ENCODE results near the gene MAN1C1.

The MAN1C1 gene

DNA sequence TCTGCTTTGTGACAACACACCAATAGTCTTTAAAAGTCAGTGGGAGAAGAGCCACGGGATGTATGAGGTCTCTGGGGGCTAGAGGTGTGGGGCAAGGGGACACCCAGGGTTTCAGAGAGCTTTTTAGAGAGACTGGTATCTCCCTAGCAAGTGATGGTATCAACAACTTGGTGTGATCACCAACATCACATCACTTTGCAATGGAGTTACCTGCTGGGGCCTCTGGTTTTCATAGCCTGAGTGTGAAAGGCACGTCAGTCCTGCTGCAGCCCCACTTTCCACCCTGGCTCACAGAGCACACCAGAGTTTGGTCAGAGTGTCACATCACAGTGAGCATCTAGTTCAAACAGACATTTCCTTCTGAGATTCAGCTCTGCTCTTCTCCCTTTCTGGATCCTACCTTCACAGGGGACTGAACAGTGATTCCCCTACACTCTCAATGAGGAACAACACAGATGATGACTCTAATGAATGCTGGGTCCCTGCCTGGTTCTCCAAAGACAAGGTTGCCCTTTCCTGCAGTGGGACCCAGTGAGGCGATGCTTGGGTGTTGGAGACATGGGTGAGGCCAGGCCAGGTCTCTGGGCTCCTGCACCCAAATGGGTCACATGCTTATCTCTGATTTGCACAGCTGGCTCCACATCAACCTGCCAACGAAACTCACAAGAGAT is 2.0 kb upstream of the MAN1C1 start:
- no peak for DNase-seq (ENCODE audit: low spot score)

DNA sequence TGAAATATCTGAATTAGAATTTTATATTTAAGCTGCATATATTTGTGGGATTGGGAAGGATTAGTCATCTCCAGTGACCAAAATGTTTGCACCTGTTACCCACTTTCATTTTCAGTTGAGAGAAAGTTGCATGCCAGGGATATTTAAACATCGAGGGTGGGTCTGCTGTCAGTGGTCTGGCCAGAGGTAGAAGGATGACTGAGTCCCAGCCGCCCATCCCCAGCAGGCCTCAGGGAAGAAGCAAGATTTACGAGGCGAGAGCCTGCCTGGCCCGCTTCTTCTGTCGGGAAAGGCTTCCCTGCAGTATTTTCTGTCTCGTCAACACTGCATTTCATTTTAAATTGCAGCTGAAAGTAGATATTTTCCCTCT is 1.4 kb upstream of the MAN1C1 start:
- DNase-seq (ENCODE audit: low spot score) = no peak

DNA sequence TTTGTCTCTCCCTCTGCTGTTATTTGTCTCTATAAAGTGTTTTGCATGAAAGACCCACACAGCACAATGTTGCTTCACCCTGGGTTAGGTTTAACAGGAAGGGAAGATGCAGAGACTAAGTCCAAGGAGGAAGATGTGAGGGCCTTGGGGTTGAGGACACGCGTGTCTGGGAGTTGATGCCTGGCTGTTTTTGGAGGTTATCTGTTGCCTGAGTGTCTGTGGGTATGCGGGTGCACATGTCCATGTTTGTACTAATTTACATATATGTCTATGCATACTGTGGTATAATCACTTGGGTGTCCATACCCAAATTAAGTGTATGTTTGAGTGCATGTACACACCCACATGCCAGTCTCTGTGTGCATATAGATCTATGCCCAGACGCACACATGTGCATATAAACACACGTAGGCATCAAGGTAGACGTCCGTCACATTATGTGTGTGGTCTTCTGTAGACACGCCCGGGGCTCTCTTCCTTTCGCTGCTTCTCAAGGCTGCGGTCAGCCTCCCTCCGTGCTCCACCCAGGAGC is 962 bp upstream of the MAN1C1 start:
- peak; percentile 16 for DNase-seq (ENCODE audit: low spot score)

- no peak for DNase-seq (ENCODE audit: low spot score)
Observed at GRCh38 chr1:25616987-25617624, 515 bp downstream of the MAN1C1 start.

- DNase-seq (ENCODE audit: low spot score) = peak; percentile 31
Observed at GRCh38 chr1:25617625-25618432, 1.2 kb downstream of the MAN1C1 start.

- DNase-seq (ENCODE audit: low spot score) = peak; percentile 12
Observed at GRCh38 chr1:25618433-25618808, 1.8 kb downstream of the MAN1C1 start.

GRCh38 chr1:25619101-25619890 is 2.7 kb downstream of the MAN1C1 start:
- DNase-seq (ENCODE audit: low spot score) = peak; percentile 75

GRCh38 chr1:25620211-25620610 is 3.6 kb downstream of the MAN1C1 start:
- no peak for DNase-seq (ENCODE audit: low spot score)

GRCh38 chr1:25620701-25621350 is 4.2 kb downstream of the MAN1C1 start:
- DNase-seq (ENCODE audit: low spot score) = peak; percentile 12

DNA sequence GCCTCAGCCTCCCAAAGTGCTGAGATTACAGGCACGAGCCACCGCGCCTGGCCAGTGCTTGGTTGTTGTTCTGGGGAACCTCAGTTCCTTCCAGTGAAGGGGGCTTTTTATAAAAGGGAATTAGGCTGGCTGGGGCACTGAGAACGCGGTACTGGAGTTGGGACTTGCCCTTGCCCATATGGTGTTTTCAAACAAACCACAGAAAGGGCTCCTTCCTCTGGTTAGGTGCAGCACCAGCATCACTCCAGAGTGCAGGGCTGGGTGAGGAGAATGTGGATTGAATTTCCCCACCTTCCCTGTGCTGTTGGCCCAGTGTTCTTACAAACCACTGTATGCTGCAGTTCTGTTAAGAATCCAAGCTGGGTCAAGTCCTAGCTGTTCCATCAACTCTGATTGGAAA is 5.3 kb downstream of the MAN1C1 start:
- no peak for DNase-seq (ENCODE audit: low spot score)

DNA sequence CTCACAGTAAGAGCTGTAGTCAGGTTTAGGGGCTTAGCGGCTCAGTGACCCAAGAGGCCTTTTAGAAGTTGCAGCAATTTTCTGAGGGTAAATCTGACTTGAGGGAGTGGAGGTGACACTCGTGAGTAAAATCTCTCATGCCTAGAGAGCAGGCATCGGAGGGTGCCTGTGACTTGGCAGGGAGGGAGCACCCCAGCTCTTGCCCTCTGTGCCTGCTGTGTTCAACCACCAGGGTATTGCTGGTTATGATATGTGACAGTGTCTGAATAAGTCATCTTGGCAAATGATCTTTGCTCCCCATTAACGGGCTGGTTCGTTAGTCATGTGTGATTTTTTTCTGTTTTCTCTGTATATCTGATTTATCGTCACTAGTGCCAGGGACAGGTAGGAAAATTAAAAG is 5.9 kb downstream of the MAN1C1 start:
- no peak for DNase-seq (ENCODE audit: low spot score)

DNA sequence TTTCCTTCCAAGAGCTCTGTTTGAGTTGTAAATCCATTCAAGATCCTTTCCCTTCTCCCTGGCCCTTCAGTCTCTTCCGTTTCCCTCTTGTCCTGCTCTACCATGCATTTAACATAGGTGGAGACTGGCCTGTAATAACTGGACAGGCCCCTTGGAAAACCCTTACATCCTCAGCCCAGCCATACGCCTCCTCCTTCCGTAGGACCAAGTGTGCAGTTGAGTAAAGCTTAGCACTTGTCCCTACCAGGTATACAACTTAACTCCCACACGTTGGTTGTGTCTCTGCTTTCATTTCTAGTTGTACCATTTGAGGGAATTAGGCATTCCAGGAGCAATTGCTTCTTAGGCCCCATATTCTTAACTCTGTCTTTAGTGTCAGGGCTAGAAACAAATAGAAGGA is 6.4 kb downstream of the MAN1C1 start:
- DNase-seq (ENCODE audit: low spot score) = no peak

GRCh38 chr1:25623731-25624130 is 7.1 kb downstream of the MAN1C1 start:
- no peak for DNase-seq (ENCODE audit: low spot score)

- DNase-seq (ENCODE audit: low spot score) = no peak
Observed at GRCh38 chr1:25624156-25624555, 7.6 kb downstream of the MAN1C1 start.

DNA sequence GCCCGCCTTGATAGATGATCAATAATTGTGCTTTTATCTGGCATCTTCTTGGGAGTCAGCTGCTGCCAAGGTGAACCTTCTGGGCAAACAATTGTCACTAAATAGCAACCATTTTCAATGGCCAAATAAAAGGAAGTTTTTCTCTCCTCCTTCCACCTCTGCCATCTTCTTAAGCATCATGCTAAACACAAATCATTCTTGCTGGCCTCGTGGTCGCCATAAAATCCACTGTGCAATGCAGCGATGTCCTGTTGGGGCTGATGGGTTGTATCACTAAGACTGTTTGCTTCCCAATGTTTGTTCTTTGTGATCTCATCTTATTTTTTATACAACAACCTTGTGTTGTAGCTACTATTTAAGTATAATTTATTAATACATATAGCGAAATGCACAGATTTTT is 8.0 kb downstream of the MAN1C1 start:
- DNase-seq (ENCODE audit: low spot score) = no peak

GRCh38 chr1:25626018-25626417 is 9.4 kb downstream of the MAN1C1 start:
- no peak for DNase-seq (ENCODE audit: low spot score)

DNA sequence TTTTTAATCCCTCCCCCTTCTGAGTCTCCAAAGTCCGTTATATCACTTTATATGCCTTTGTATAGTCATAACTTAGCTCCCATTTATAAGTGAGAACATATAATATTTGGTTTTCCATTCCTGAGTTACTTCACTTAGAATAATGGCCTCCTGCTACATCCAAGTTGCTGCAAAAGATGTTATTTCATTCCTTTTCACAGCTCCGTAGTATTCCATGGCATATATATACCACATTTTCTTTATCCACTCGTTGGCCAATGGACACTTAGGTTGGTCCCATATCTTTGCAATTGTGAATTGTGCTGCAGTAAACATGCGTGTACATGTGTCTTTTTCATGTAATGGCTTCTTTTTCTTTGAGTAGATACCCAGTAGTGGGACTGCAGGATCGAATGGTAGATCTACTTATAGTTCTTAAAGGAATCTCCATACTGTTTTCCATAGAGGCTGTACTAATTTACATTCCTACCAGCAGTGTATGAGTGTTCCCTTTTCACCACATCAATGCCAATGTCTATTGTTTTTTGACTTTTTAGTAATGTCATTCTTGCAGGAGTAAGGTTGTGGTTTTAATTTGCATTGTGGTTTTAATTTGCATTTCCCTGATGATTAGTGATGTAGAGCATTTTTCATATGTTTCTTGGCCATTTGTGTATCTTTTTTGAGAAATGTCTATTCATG is 12.3 kb downstream of the MAN1C1 start:
- DNase-seq (ENCODE audit: low spot score) = no peak

DNA sequence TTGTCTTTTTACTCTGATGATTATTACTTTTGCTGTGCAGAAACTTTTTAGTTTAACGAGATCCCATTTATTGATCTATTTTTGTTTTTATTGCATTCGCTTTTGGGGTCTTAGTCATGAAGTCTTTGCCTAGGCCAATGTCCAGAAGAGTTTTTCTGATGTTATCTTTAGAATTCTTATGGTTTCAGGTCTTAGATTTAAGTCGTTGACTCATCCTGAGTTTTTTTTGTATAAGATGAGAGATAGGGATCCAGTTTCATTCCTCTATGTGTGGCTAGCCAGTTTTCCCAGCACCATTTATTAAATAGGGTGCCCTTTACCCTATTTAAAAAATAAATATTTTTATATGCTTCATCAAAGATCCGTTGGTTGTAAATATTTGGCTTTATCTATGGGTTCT is 13.2 kb downstream of the MAN1C1 start:
- no peak for DNase-seq (ENCODE audit: low spot score)

GRCh38 chr1:25631750-25632485 is 15.3 kb downstream of the MAN1C1 start:
- no peak for DNase-seq (ENCODE audit: low spot score)

- DNase-seq (ENCODE audit: low spot score) = no peak
Observed at GRCh38 chr1:25634066-25634465, 17.5 kb downstream of the MAN1C1 start.

All from Ammon's horn (tissue), 1 donor.